HCT116 (cell line): Measurements from ENCODE around the gene DNAH7. TPM values are rescaled to one million over a fixed set of nuclear protein-coding genes. Genes with fewer than 3 reads are reported as not detected.

Experiments used
- ATAC-seq: fragments of 200-7000 bp; cut with Tn5 transposase; 2 replicates; pipeline ENCODE4 v1.9.1; 2020; ENCODE audit warnings: mild to moderate bottlenecking, moderate library complexity
- BruUV-seq: library from RNA; stranded (reverse); fragments of 400-500 nt; replicated peaks from 2 replicates; lab custom pipeline; 2021; lab: Mats Ljungman, UMichigan
- CTCF ChIA-PET: fragments of 300-600 bp; sonication (Branson Sonifier 250); formaldehyde crosslinking; loops from one replicate; lab custom pipeline; 2021; ENCODE audit warnings: antibody characterized with exemption; lab: Charles Lee
- POLR2A ChIA-PET: fragments of 300-600, 350-600 bp; sonication (Branson Sonifier 250); formaldehyde crosslinking; loops from one replicate; lab custom pipeline; 2021; ENCODE audit warnings: antibody characterized with exemption; lab: Charles Lee
- RAD21 ChIA-PET, 2 experiments: fragments of 300-600 bp; sonication (Branson Sonifier 250); formaldehyde crosslinking; loops; one replicate each; lab custom pipeline; 2023; ENCODE audit warnings: low total read pairs in 2 of 2; ENCODE audit not compliant: uncharacterized antibody in 2 of 2, unreplicated experiment in 2 of 2, low non-redundant PET in 1 of 2; lab: Charles Lee
- DNase-seq: peaks from one replicate; pipeline ENCODE4 v3.0.0-alpha.2; 2010; ENCODE audit warnings: low read depth, low spot score
- H2AFZ ChIP-seq: fragments of 200-600 bp; shearing (Covaris generic), sonication (generic); 2 replicates; pipeline ENCODE4 v1.6.1; 2017; ENCODE audit warnings: low read depth, mixed run types, mixed read lengths, antibody characterized with exemption, low read length; ENCODE audit not compliant: poor library complexity, severe bottlenecking
- H3K27ac ChIP-seq: 2 replicates; pipeline ENCODE4 v1.5.1; 2012; ENCODE audit warnings: low read depth, low read length
- H3K27me3 ChIP-seq: fragments of 200-600 bp; sonication (generic); 2 replicates; pipeline ENCODE4 v1.6.1; 2016; ENCODE audit warnings: mixed run types, low read length, mixed read lengths; ENCODE audit not compliant: insufficient read depth
- H3K36me3 ChIP-seq, 2 experiments: fragments of 200-500 bp in 1 of 2; fragments of 200-600 bp in 1 of 2; sonication (Bioruptor generic) in 1 of 2; sonication (generic) in 1 of 2; 2 replicates each; pipeline versions ENCODE4 v1.5.1 to v1.6.1; 2014 to 2016; ENCODE audit warnings: low read length in 2 of 2, inconsistent platforms in 1 of 2, mixed read lengths in 1 of 2, mixed run types in 1 of 2; ENCODE audit not compliant: insufficient read depth in 2 of 2, control insufficient read depth in 1 of 2
- H3K4me1 ChIP-seq, 2 experiments: fragments of 200-600 bp in 1 of 2; sonication (generic) in 1 of 2; 2 replicates each; pipeline versions ENCODE4 v1.5.1 to v1.6.1; 2012 to 2017; ENCODE audit warnings: low read length in 2 of 2, inconsistent platforms in 1 of 2, mild to moderate bottlenecking in 1 of 2, mixed read lengths in 1 of 2, mixed run types in 1 of 2, moderate library complexity in 1 of 2; ENCODE audit not compliant: insufficient read depth in 2 of 2, control insufficient read depth in 1 of 2
- H3K4me2 ChIP-seq: fragments of 200-600 bp; sonication (generic); 2 replicates; pipeline ENCODE4 v1.6.1; 2017; ENCODE audit warnings: mixed run types, low read length, mixed read lengths
- H3K4me3 ChIP-seq, 2 experiments: fragments of 200-600 bp in 1 of 2; sonication (generic) in 1 of 2; replicated peaks in 1 of 2; 2 replicates each; pipeline ENCODE4 v1.5.1; 2011 to 2016; ENCODE audit warnings: low read length in 2 of 2, control low read depth in 1 of 2, low read depth in 1 of 2, mild to moderate bottlenecking in 1 of 2, mixed read lengths in 1 of 2, mixed run types in 1 of 2
- H3K79me2 ChIP-seq: fragments of 200-600 bp; sonication (generic); 2 replicates; pipeline ENCODE4 v1.6.1; 2017; ENCODE audit warnings: mild to moderate bottlenecking, mixed run types, low read length, moderate library complexity, mixed read lengths; ENCODE audit not compliant: insufficient read depth
- H3K9ac ChIP-seq: fragments of 200-600 bp; sonication (generic); 2 replicates; pipeline ENCODE4 v1.6.1; 2016; ENCODE audit warnings: low read length, mixed read lengths
- H3K9me2 ChIP-seq: fragments of 200-600 bp; sonication (generic), shearing (Covaris generic); 2 replicates; pipeline ENCODE4 v1.6.1; 2017; ENCODE audit warnings: mixed run types, mild to moderate bottlenecking, moderate library complexity; ENCODE audit not compliant: insufficient read depth
- H3K9me3 ChIP-seq, 2 experiments: fragments of 200-500 bp in 1 of 2; fragments of 200-600 bp in 1 of 2; sonication (Bioruptor generic) in 1 of 2; sonication (generic) in 1 of 2; 2 replicates each; pipeline ENCODE4 v1.6.1; 2014 to 2017; ENCODE audit warnings: low read length in 2 of 2, mixed read lengths in 2 of 2, inconsistent platforms in 1 of 2, low read depth in 1 of 2, mild to moderate bottlenecking in 1 of 2, mixed run types in 1 of 2, moderate library complexity in 1 of 2; ENCODE audit not compliant: control insufficient read depth in 1 of 2, insufficient read depth in 1 of 2
- H4K20me1 ChIP-seq: fragments of 200-600 bp; sonication (generic), shearing (Covaris generic); 2 replicates; pipeline ENCODE4 v1.6.1; 2017; ENCODE audit warnings: mixed run types, mild to moderate bottlenecking, moderate library complexity; ENCODE audit not compliant: insufficient read depth
- CBX3 ChIP-seq: IDR thresholded peaks from 2 replicates; pipeline ENCODE4 v1.6.1; 2012; ENCODE audit warnings: low read depth
- CEBPB ChIP-seq: IDR thresholded peaks from 2 replicates; pipeline ENCODE4 v1.6.1; 2012; ENCODE audit warnings: low read depth
- EZH2 ChIP-seq: fragments of 200-600 bp; sonication (generic); IDR thresholded peaks from 2 replicates; pipeline ENCODE4 v1.6.1; 2017; ENCODE audit warnings: antibody characterized with exemption, mixed run types
- EZH2phosphoT487 ChIP-seq: fragments of 200-600 bp; IDR thresholded peaks from 2 replicates; pipeline ENCODE4 v1.6.1; 2018; ENCODE audit warnings: antibody characterized with exemption, borderline replicate concordance
- FOSL1 ChIP-seq: IDR thresholded peaks from 2 replicates; pipeline ENCODE4 v1.6.1; 2012; ENCODE audit warnings: low read depth
- JUND ChIP-seq: IDR thresholded peaks from 2 replicates; pipeline ENCODE4 v1.6.1; 2012
- POLR2A ChIP-seq: IDR thresholded peaks from 2 replicates; pipeline ENCODE4 v1.7.0; 2011; ENCODE audit warnings: borderline replicate concordance; ENCODE audit not compliant: insufficient read depth, insufficient read length; ENCODE audit errors: extremely low read depth
- POLR2AphosphoS5 ChIP-seq: IDR thresholded peaks from 2 replicates; pipeline ENCODE4 v1.6.1; 2011; ENCODE audit warnings: mild to moderate bottlenecking, low read depth, low read length, moderate library complexity
- RAD21 ChIP-seq: IDR thresholded peaks from 2 replicates; pipeline ENCODE4 v1.6.1; 2012; ENCODE audit warnings: low read depth, mild to moderate bottlenecking
- SIN3A ChIP-seq: IDR thresholded peaks from 2 replicates; pipeline ENCODE4 v1.6.1; 2012; ENCODE audit warnings: low read depth
- SP1 ChIP-seq: IDR thresholded peaks from 2 replicates; pipeline ENCODE4 v1.6.1; 2012; ENCODE audit warnings: low read depth
- SRF ChIP-seq: IDR thresholded peaks from 2 replicates; pipeline ENCODE4 v1.6.1; 2012; ENCODE audit warnings: low read depth
- YY1 ChIP-seq: IDR thresholded peaks from 2 replicates; pipeline ENCODE4 v1.6.1; 2011; ENCODE audit warnings: low read length, low read depth, moderate library complexity, mild to moderate bottlenecking; ENCODE audit not compliant: insufficient replicate concordance; ENCODE audit errors: extremely low read depth
- ZFX ChIP-seq: fragments of 450-650 bp; IDR thresholded peaks from 2 replicates; pipeline ENCODE4 v1.6.1; 2017
- ZNF274 ChIP-seq: fragments of 200-500 bp; sonication (Bioruptor generic); IDR thresholded peaks from 2 replicates; pipeline ENCODE4 v1.6.1; 2014; ENCODE audit warnings: mild to moderate bottlenecking, low read depth, low read length, inconsistent platforms
- intact Hi-C: fragments of 100-400 bp; cut with micrococcal nuclease; formaldehyde crosslinking; loops from 2 replicates; pipeline ENCODE4 v1.10.0; 2022
- total RNA-seq: library from RNA; stranded (reverse); gene quantifications from one replicate; pipeline ENCODE4 v1.2.1, GENCODE V29; 2021; ENCODE audit not compliant: unreplicated experiment
- TF ChIP-seq, protein P1 (sequence below), 3 experiments: fragments of 200-600 bp in 1 of 3; sonication (generic) in 1 of 3; IDR thresholded peaks in 2 of 3; conservative IDR thresholded peaks in 1 of 3; 2 replicates each; pipeline ENCODE4 v1.5.1; 2012 to 2017; ENCODE audit warnings: low read depth in 2 of 3, low read length in 2 of 3, antibody characterized with exemption in 1 of 3, borderline replicate concordance in 1 of 3, control low read depth in 1 of 3, mild to moderate bottlenecking in 1 of 3, mixed read lengths in 1 of 3, mixed run types in 1 of 3, moderate library complexity in 1 of 3; ENCODE audit not compliant: insufficient read depth in 1 of 3
- TF ChIP-seq, protein P2 (sequence below): IDR thresholded peaks from 2 replicates; pipeline ENCODE4 v1.6.1; 2012
- TF ChIP-seq, protein P3 (sequence below): IDR thresholded peaks from 2 replicates; pipeline ENCODE4 v1.6.1; 2012; ENCODE audit warnings: low read depth

The DNAH7 gene
- total RNA-seq, 1 experiment from 2014 or later, result not detected

DNA sequence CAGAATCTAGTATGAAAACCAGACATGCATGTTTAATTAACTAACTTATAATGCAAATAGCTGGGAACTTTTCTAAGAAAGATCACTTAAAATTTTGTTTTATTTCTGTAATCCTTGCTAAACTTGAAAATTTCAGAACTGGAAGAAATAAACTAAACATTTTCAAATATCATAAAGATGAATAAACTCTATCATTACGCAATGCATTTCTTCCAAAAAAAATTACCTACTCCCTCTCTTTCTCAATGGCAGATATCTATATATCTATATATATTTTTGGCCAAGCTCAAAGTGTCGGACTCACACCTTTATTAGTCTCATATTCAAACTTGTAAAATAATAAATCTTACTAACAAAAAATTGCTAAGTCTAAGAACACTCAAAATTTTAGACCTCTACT, 253.6 kb downstream of the DNAH7 start:
- no TSS peak for BruUV-seq
- Histone ChIP-seq H4K20me1 (no peaks in the 10 kb centered on the region), H3K9me3 (no peaks in the 10 kb centered on the region), H3K36me3 (no peaks in the 10 kb centered on the region), H3K9me2 (no peaks in the 10 kb centered on the region), H3K79me2 (no peaks in the 10 kb centered on the region), H3K4me1 (no peaks in the 10 kb centered on the region), H3K9ac (no peak overlapping the region), H3K27ac (no peak overlapping the region), H3K4me3 (no peak overlapping the region), H3K4me2 (no peak overlapping the region), H3K27me3 (no peaks in the 10 kb centered on the region), H2AFZ (no peak overlapping the region)
- CTCF ChIA-PET, result no interaction called here
- POLR2A ChIA-PET, result no interaction called here
- intact Hi-C loops, result no loop called here
- DNase-seq, result no peak
- TF ChIP-seq YY1 (no peak), FOSL1 (no peak), SRF (no peak), ZNF274 (no peak), EZH2phosphoT487 (no peak), RAD21 (no peak), POLR2A (no peak)
- TF ChIP-seq, protein P1, sequence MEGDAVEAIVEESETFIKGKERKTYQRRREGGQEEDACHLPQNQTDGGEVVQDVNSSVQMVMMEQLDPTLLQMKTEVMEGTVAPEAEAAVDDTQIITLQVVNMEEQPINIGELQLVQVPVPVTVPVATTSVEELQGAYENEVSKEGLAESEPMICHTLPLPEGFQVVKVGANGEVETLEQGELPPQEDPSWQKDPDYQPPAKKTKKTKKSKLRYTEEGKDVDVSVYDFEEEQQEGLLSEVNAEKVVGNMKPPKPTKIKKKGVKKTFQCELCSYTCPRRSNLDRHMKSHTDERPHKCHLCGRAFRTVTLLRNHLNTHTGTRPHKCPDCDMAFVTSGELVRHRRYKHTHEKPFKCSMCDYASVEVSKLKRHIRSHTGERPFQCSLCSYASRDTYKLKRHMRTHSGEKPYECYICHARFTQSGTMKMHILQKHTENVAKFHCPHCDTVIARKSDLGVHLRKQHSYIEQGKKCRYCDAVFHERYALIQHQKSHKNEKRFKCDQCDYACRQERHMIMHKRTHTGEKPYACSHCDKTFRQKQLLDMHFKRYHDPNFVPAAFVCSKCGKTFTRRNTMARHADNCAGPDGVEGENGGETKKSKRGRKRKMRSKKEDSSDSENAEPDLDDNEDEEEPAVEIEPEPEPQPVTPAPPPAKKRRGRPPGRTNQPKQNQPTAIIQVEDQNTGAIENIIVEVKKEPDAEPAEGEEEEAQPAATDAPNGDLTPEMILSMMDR (IDR thresholded peaks at IDR 0.05 in 2 of 3, conservative IDR thresholded peaks at IDR 0.05 in 1 of 3; ENCODE audit: borderline replicate concordance in 1 of 3, insufficient read depth in 1 of 3, low read depth in 2 of 3, low read length in 2 of 3), result no peak
- TF ChIP-seq, protein P2, sequence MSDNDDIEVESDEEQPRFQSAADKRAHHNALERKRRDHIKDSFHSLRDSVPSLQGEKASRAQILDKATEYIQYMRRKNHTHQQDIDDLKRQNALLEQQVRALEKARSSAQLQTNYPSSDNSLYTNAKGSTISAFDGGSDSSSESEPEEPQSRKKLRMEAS, result no peak
- RAD21 ChIA-PET, result no interaction called here
- no peak for ATAC-seq

DNA sequence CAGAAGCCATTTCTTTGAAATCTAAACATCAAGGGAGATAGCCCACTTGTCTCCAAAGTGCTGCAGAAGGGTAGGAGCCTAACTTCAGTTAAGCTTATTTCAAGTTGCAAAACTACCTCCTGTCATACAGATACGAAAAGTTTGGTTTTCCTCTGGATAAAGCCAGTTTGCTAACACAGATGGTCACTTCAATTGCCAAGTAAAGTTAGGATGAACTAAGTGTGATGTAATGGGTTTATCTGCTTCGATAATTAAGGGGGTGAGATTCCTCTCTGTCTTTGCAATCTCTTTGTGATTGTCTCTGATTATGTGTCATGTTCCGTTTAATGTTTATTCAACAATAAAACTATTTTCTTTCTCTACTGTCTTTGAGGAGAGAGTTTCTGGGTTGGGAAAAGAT, 255.2 kb downstream of the DNAH7 start:
- H3K27me3 ChIP-seq, result no peaks in the 10 kb centered on the region
- no peaks in the 10 kb centered on the region for H3K79me2 ChIP-seq
- CTCF ChIA-PET, result no interaction called here
- TF ChIP-seq ZFX (no peak), EZH2 (no peak), CBX3 (no peak), CEBPB (no peak), SP1 (no peak), JUND (no peak), POLR2AphosphoS5 (no peak), SIN3A (no peak)
- TF ChIP-seq, protein P3, sequence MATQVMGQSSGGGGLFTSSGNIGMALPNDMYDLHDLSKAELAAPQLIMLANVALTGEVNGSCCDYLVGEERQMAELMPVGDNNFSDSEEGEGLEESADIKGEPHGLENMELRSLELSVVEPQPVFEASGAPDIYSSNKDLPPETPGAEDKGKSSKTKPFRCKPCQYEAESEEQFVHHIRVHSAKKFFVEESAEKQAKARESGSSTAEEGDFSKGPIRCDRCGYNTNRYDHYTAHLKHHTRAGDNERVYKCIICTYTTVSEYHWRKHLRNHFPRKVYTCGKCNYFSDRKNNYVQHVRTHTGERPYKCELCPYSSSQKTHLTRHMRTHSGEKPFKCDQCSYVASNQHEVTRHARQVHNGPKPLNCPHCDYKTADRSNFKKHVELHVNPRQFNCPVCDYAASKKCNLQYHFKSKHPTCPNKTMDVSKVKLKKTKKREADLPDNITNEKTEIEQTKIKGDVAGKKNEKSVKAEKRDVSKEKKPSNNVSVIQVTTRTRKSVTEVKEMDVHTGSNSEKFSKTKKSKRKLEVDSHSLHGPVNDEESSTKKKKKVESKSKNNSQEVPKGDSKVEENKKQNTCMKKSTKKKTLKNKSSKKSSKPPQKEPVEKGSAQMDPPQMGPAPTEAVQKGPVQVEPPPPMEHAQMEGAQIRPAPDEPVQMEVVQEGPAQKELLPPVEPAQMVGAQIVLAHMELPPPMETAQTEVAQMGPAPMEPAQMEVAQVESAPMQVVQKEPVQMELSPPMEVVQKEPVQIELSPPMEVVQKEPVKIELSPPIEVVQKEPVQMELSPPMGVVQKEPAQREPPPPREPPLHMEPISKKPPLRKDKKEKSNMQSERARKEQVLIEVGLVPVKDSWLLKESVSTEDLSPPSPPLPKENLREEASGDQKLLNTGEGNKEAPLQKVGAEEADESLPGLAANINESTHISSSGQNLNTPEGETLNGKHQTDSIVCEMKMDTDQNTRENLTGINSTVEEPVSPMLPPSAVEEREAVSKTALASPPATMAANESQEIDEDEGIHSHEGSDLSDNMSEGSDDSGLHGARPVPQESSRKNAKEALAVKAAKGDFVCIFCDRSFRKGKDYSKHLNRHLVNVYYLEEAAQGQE, result no peak
- TF ChIP-seq, protein P2, result no peak

More for the DNA sequence above, 255.2 kb downstream of the DNAH7 start:
- Histone ChIP-seq H3K36me3 (no peaks in the 10 kb centered on the region), H3K9ac (no peak overlapping the region), H3K27ac (no peak overlapping the region), H4K20me1 (no peaks in the 10 kb centered on the region), H3K9me3 (no peaks in the 10 kb centered on the region), H2AFZ (no peak overlapping the region), H3K4me3 (no peak overlapping the region), H3K4me2 (no peak overlapping the region), H3K9me2 (no peaks in the 10 kb centered on the region), H3K4me1 (no peaks in the 10 kb centered on the region)
- intact Hi-C loops, result no loop called here
- DNase-seq (no peak), ATAC-seq (no peak)
- ChIA-PET POLR2A (no interaction called here), RAD21 (no interaction called here)
- BruUV-seq, result no TSS peak
